GM18873 (cell line): Measurements from ENCODE around the gene WEE1.
A peak's percentile ranks its signal among the peaks of the same experiment; 100 is the strongest.
"Not testable (repeated sequence)": the region's sequence is repeated elsewhere in the genome, so short reads cannot be mapped to it uniquely, and the experiment has no call there.

ENCODE experiments used
- ATAC-seq: cut with Tn5 transposase; IDR thresholded peaks from one replicate; pipeline ENCODE4 v1.9.1; 2021; ENCODE audit warnings: mild to moderate bottlenecking, moderate library complexity, moderate number of reproducible peaks; ENCODE audit not compliant: unreplicated experiment, low FRiP score

Gene WEE1

GRCh38 chr11:9590717-9591116, 17.2 kb downstream of the WEE1 start:
- no peak for ATAC-seq

- no peak for ATAC-seq
These were observed 21.0 kb downstream of the WEE1 start for GRCh38 chr11:9594267-9595046.

DNA sequence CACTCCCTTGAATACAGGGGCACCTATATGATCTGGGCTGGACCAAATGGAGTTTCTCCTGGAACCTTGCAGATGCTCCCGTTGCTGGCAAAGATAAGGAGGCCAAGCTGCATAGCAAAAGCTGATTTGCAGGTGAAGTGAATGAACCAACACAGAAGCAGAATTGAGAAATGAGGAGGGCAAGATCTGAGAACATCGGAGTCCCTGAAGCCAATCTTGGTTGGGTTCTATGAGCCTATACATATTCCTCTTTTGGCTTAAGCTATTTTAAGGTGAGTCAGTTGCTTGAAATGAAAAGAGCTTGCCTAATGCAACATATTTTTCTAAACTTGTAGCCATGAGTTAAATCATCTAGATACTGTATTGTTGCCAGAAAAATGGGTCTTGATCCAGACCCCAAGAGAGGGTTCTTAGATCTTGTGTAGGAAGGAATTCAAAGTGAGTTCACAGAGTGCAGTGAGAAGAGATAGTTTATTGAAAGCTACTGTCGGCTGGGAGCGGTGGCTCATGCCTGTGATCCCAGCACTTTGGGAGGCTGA, 23.5 kb downstream of the WEE1 start:
- no peak for ATAC-seq

DNA sequence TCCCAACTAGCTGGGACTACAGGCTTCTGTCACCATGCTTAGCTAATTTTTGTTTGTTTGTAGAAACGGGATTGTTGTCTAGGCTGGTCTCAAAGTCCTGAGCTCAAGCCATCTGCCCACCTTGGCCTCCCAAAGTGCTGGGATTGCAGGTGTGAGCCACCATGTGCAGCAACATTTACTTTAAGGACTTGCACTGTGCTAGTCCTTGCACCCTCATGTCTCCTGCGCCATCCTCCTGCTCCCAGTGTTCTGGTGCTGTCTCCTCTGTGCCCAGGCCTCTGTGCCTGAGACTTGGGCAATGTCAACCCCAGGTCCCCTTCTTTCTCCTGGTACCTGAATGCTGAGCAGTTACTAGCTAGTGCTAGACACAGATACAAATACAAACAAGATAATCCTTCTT, 26.7 kb downstream of the WEE1 start:
- ATAC-seq, result no peak

DNA sequence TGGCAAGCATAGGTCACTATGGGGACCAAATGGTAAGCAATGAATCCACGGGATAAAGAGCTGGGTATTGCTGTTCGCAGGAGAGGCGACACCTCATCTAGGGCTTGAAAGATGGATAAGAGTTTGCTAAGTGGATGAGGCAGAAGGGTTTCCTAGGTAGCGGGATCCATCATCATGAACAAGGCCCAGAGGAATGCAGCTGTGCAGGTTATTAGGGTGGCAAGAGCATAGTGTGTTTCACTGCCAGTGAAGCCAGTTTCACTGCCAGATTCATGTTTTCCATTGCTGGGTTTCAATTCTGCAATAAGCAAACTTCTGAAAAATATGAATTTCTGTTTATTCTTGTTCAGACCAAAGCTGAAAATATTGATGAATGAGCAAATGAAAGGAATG, 27.2 kb downstream of the WEE1 start:
- ATAC-seq, result peak; percentile 37

DNA sequence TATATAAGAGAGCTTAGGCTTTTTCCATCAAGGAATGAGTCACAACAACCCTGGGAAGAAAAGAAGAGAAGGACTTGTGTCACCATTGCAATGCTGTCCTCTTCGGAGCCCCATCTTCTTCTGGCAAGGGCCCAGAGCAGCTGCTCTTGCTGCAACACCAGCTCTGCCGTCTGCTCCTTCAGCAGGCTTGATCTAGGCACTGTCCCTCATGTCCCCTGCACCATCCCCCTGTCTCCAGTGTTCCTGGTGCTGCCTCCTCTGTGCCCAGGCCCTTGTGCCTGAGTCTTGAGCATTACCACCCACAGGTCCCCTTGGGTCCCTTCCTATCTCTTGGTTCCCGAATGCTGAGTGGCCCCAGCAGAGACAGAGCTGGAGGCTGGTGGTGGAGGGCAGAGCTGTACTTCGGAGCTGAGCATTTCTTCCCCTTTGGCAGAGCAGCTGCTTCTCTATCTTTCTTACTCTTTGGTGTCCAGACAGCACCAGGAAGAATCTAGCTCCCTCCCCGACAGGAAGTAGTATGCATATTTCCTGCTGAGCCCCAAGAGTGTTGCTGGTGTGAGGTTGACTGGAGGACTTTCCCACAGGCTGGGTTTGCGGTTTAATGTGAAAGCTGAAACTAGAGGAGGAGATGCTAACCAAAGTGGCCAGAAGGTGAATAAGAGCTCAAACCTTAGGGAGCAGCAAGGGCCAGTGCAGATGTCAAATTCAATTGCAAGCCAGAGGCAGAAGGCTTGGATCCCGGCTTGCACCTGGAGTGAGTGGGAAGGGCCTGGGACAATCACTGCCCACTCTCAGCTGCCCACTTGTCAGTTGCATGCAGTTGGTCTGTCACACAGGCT, 27.8 kb downstream of the WEE1 start:
- peak; percentile 88 for ATAC-seq

- no peak for ATAC-seq
These were observed 28.4 kb downstream of the WEE1 start for GRCh38 chr11:9601876-9602199.

DNA sequence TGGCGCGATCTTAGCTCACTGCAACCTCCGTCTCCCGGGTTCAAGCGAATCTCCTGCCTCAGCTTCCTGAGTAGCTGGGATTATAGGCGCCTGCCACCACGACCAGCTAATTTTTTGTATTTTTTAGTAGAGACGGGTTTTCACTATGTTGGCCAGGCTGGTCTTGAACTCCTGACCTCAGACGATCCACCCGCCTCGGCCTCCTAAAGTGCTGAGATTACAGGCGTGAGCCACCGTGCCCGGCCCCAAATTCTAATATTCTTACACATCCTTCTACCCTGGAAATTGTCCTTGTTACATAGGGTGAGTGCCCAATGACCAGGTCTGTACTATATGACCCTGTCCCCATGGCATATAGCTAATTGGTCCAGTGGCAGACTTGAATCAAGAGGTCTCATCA, 29.7 kb downstream of the WEE1 start:
- not testable (repeated sequence) for ATAC-seq

DNA sequence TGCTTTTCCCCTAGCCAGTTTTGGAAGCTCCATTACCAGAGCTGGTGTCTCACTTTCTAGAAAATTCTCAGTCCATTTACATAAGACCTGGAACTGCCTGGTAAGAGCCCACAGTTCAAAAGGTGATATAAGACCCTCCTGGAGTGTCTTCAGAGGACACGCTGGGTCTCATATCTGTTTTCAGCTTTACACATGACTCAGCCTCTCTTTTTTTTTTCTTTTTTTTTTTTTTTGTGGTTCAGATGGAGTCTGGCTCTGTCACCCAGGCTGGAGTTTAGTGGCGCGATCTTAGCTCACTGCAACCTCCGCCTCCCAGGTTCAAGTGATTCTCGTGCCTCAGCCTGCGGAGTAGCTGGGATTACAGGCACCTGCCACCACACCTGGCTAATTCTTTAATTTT, 30.7 kb downstream of the WEE1 start:
- ATAC-seq, result no peak

- no peak for ATAC-seq
These were observed 32.3 kb downstream of the WEE1 start for GRCh38 chr11:9605742-9606141.

GRCh38 chr11:9606809-9607510, 33.5 kb downstream of the WEE1 start:
- ATAC-seq, result no peak

GRCh38 chr11:9607511-9607899, 34.0 kb downstream of the WEE1 start:
- no peak for ATAC-seq

DNA sequence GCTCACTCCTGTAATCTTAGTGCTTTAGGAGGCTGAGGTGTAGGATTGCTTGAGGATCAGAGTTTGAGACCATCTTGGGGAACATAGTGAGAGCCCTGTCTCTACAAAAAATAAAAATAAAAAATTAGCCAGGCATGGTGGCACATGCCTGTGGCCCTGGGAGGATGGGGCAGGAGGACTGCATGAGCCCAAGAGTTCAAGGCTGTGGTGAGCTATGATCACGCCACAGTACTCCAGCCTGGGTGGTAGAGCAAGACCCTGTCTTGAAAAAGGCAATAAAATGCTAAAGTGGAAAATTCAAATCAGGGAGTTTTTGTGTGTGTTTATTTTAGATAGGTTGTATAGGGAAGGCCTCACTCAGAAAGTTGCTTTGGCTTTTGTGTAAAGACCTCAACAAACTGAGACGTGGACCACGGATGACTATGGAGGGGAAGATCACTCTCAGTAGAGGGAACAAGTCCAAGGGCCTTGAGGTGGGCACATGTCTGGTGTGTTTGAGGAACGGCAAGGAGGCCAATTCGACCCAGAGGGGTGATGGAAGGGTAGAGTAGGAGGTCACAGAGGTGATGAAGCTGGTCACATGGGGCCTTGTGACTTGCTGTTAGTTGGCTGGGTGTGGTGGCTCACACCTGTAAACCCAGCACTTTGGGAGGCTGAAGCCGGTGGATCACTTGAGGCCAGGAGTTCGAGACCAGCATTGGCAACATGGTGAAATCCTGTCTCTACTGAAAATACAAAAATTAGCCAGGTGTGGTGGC, 35.7 kb downstream of the WEE1 start:
- ATAC-seq, result no peak

GRCh38 chr11:9609841-9610240, 36.4 kb downstream of the WEE1 start:
- ATAC-seq, result no peak

DNA sequence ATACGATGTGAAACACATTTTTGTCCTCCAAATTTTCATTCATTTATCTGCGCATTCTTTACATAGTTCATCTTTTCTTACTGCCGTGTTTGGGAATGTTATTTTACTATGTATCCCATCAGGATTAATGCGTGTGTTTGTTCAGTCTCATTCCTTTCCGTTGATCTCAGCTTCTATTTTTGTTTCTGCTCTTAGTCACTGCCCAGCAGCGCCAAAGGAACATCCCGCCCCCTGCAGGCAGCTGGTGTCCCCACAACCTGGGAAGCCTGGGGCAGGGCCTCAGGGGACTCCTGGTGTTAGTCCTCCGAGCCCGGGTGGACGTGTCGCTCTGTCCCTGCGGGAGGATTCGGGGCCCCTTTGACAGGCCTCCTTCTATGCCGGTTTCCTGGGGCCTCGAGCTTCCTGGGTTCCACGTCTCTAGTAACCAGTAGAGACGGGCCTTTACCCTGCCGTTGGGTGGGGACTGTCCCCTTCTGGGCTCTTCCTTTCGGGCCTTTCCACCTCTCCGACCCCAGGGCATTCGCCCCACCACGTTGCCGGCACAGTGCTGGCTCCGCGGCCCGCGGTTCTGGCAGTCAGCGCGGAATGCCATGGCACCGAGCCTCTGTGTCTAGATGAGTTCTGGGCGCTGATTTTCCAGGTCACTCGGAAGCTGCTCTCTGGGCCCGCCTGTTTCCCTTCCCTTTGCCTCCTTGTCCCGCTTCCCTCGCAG, 39.8 kb downstream of the WEE1 start:
- peak; percentile 37 for ATAC-seq

DNA sequence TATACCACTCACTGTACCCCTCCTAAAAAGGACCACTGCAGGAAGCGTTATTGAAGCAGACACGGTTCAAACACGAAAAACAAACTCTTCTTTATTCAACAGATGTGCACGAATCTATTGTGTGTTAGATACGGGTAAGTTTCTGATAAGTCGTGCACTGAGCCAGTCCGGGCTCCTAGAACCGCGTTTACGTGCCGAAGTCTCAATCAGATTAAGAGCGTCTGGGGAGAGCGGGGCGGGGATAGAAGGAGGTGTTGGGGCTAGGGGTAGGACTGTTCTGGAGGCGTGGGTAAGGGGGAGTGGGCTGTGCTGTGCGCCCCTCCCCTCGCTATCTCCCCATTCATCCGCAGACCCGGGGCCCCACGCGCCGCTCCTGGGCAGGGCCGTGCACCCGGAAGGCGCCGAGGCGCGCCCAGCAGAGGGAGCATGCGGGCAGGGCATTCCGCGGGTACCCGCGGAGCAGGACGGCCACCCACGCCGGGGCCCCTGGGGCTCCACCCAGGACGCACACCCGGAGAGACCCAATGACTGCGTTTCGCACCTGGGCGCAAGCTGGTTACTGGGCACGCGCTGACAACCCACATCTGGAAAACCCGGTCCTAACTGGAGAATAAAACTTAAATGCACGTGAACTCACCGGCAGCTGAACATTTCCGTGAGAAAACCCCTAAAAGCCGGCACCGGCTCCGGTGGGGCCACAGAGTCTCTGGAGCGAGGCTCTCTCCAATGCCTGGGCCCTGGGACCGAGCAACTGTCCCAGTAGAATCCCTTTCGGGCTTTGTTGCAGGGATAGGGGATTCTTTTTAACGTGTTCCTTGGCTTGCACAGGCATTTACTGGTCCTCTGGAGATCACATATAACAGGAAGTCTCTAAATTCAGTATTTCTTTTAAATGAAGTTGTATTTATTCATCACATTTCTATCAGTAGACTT, 40.6 kb downstream of the WEE1 start:
- peak; percentile 59 for ATAC-seq

DNA sequence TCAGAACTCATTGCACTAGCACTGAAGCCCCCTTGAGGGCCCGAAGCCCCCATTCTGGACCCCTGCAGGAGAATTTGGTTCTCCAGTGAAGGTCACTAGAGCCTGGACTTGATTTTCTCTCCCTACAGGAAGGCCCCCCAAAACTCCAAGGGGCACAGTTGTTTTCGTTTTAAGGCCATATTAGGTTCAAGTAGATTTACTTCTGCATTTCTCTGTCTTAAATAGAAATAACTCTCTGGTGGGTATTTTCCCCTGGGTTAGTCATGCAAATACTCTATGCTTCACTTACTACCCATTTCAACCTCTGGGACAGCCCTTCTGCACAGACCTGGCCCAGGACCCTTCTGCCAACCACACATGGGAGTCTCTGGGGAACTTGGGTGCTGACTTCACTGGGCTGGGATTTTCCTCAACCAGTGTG, 41.6 kb downstream of the WEE1 start:
- ATAC-seq, result peak; percentile 46

GRCh38 chr11:9616042-9616675, 42.7 kb downstream of the WEE1 start:
- no peak for ATAC-seq
